ENCODE data around the gene CADM2. TPM values are rescaled to one million over a fixed set of nuclear protein-coding genes. Genes with fewer than 3 reads are reported as not detected.

CADM2 gene
- total RNA-seq, 1 experiment from 2014 or later, result not detected

GRCh38 chr3:85255949-85256348 lies 297.2 kb downstream of the CADM2 start:
- Mint-ChIP-seq H3K27ac (ENCODE audit: low read depth, unreplicated experiment) (no peak overlapping the region), H3K27me3 (ENCODE audit: insufficient read depth, unreplicated experiment) (peaks cover 65% of the 10 kb centered on the region), H3K4me3 (ENCODE audit: unreplicated experiment) (no peak overlapping the region), H3K36me3 (ENCODE audit: insufficient read depth, unreplicated experiment) (no peaks in the 10 kb centered on the region), H3K9me3 (ENCODE audit: unreplicated experiment) (no peaks in the 10 kb centered on the region), H3K4me1 (ENCODE audit: insufficient read depth, unreplicated experiment) (no peaks in the 10 kb centered on the region)
- no peak for DNase-seq (ENCODE audit: unreplicated experiment)
- ChIA-PET CTCF (no interaction called here), POLR2A (no interaction called here)
- no peak for TF ChIP-seq CTCF (IDR thresholded peaks at IDR 0.05; ENCODE audit: unreplicated experiment)
- no TSS peak for BruUV-seq (replicated peaks)
- intact Hi-C loops (cut with micrococcal nuclease), result no loop called here

- BruUV-seq (replicated peaks), result no TSS peak
- Mint-ChIP-seq H3K27me3 (ENCODE audit: insufficient read depth, unreplicated experiment) (peaks cover 68% of the 10 kb centered on the region), H3K27ac (ENCODE audit: low read depth, unreplicated experiment) (no peak overlapping the region), H3K4me3 (ENCODE audit: unreplicated experiment) (no peak overlapping the region), H3K36me3 (ENCODE audit: insufficient read depth, unreplicated experiment) (no peaks in the 10 kb centered on the region), H3K9me3 (ENCODE audit: unreplicated experiment) (no peaks in the 10 kb centered on the region), H3K4me1 (ENCODE audit: insufficient read depth, unreplicated experiment) (no peaks in the 10 kb centered on the region)
- intact Hi-C loops (cut with micrococcal nuclease), result no loop called here
- ChIA-PET CTCF (no interaction called here), POLR2A (no interaction called here)
- no peak for TF ChIP-seq CTCF (IDR thresholded peaks at IDR 0.05; ENCODE audit: unreplicated experiment)
- no peak for DNase-seq (ENCODE audit: unreplicated experiment)
Observed at GRCh38 chr3:85258326-85258725, 299.5 kb downstream of the CADM2 start.

GRCh38 chr3:85258819-85259218 lies 300.0 kb downstream of the CADM2 start:
- no peak overlapping the region for H3K27ac Mint-ChIP-seq (ENCODE audit: low read depth, unreplicated experiment)

GRCh38 chr3:85259748-85260147 lies 301.0 kb downstream of the CADM2 start:
- Mint-ChIP-seq H3K4me3 (ENCODE audit: unreplicated experiment) (no peak overlapping the region), H3K36me3 (ENCODE audit: insufficient read depth, unreplicated experiment) (no peaks in the 10 kb centered on the region), H3K9me3 (ENCODE audit: unreplicated experiment) (no peaks in the 10 kb centered on the region), H3K27me3 (ENCODE audit: insufficient read depth, unreplicated experiment) (peaks cover 66% of the 10 kb centered on the region), H3K4me1 (ENCODE audit: insufficient read depth, unreplicated experiment) (no peaks in the 10 kb centered on the region), H3K27ac (ENCODE audit: low read depth, unreplicated experiment) (no peak overlapping the region)
- no peak for DNase-seq (ENCODE audit: unreplicated experiment)
- intact Hi-C loops (cut with micrococcal nuclease), result no loop called here
- CTCF ChIA-PET, result no interaction called here
- no TSS peak for BruUV-seq (replicated peaks)
- POLR2A ChIA-PET, result no interaction called here
- no peak for TF ChIP-seq CTCF (IDR thresholded peaks at IDR 0.05; ENCODE audit: unreplicated experiment)

More at GRCh38 chr3:85258819-85259218, 300.0 kb downstream of the CADM2 start:
- H3K4me1 Mint-ChIP-seq (ENCODE audit: insufficient read depth, unreplicated experiment), result no peaks in the 10 kb centered on the region
- ChIA-PET CTCF (no interaction called here), POLR2A (no interaction called here)
- TF ChIP-seq CTCF (IDR thresholded peaks at IDR 0.05; ENCODE audit: unreplicated experiment), result no peak
- no TSS peak for BruUV-seq (replicated peaks)
- no peaks in the 10 kb centered on the region for H3K9me3 Mint-ChIP-seq (ENCODE audit: unreplicated experiment)
- intact Hi-C loops (cut with micrococcal nuclease), result no loop called here
- H3K27me3 Mint-ChIP-seq (ENCODE audit: insufficient read depth, unreplicated experiment), result peaks cover 68% of the 10 kb centered on the region
- no peaks in the 10 kb centered on the region for H3K36me3 Mint-ChIP-seq (ENCODE audit: insufficient read depth, unreplicated experiment)
- no peak for DNase-seq (ENCODE audit: unreplicated experiment)
- no peak overlapping the region for H3K4me3 Mint-ChIP-seq (ENCODE audit: unreplicated experiment)

Measured in MCF 10A (cell line).